GM21825 (cell line): ENCODE results near the gene LMCD1.

Source experiments
- ATAC-seq: cut with Tn5 transposase; IDR thresholded peaks from one replicate; pipeline ENCODE4 v1.9.1; 2021; ENCODE audit warnings: mild to moderate bottlenecking, moderate library complexity; ENCODE audit not compliant: unreplicated experiment

LMCD1 gene

GRCh38 chr3:8608041-8608790 lies 106.6 kb downstream of the LMCD1 start:
- no peak for ATAC-seq

- ATAC-seq: no peak
These were observed 107.3 kb downstream of the LMCD1 start for GRCh38 chr3:8608791-8609467.

- no peak for ATAC-seq
These were observed 109.3 kb downstream of the LMCD1 start for GRCh38 chr3:8610951-8611350.

GRCh38 chr3:8617921-8618320 lies 116.3 kb downstream of the LMCD1 start:
- ATAC-seq: no peak

- no peak for ATAC-seq
These were observed 117.3 kb downstream of the LMCD1 start for GRCh38 chr3:8618950-8619349.

- no peak for ATAC-seq
These were observed 117.9 kb downstream of the LMCD1 start for GRCh38 chr3:8619548-8619947.

- ATAC-seq: no peak
These were observed 119.5 kb downstream of the LMCD1 start for GRCh38 chr3:8621141-8621540.

- no peak for ATAC-seq
These were observed 120.2 kb downstream of the LMCD1 start for GRCh38 chr3:8621872-8622271.

GRCh38 chr3:8622873-8623691 lies 121.5 kb downstream of the LMCD1 start:
- peak; percentile 86 for ATAC-seq

GRCh38 chr3:8623741-8624140 lies 122.1 kb downstream of the LMCD1 start:
- no peak for ATAC-seq
